AG09309 (cell line): Measurements from ENCODE around the gene CD276.

Source experiments
- DNase-seq: peaks from one replicate; pipeline ENCODE4 v3.0.0-alpha.2; 2010; ENCODE audit warnings: low read depth
- H3K4me3 ChIP-seq: 2 replicates; pipeline ENCODE4 v1.5.1; 2011; ENCODE audit warnings: mild to moderate bottlenecking, low read depth, low read length, moderate library complexity; ENCODE audit not compliant: control insufficient read depth
- TF ChIP-seq, protein P1 (sequence below): IDR thresholded peaks from 2 replicates; pipeline ENCODE4 v1.5.1; 2011; ENCODE audit warnings: mild to moderate bottlenecking, low read depth, low read length, inconsistent platforms; ENCODE audit not compliant: insufficient read depth, control insufficient read depth; ENCODE audit errors: missing control alignments

CD276 gene

DNA sequence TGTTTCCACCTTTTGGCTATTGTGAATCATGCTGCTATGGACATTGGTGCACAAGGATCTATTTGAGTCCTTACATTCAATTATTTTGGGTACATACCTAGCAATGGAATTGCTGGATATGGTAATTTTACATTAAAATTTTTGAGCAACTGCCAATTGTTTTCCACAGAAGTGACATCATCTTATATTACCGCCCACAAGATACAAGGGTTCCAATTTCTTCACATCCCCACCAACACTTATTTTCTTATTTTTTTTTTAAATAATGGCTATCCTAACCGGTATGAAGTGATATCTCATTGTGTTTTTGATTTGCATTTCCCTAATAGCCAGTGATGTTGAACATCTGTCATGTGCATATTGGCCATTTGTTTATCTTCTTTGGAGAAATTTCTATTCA is 28.5 kb upstream of the CD276 start:
- TF ChIP-seq, protein P1, sequence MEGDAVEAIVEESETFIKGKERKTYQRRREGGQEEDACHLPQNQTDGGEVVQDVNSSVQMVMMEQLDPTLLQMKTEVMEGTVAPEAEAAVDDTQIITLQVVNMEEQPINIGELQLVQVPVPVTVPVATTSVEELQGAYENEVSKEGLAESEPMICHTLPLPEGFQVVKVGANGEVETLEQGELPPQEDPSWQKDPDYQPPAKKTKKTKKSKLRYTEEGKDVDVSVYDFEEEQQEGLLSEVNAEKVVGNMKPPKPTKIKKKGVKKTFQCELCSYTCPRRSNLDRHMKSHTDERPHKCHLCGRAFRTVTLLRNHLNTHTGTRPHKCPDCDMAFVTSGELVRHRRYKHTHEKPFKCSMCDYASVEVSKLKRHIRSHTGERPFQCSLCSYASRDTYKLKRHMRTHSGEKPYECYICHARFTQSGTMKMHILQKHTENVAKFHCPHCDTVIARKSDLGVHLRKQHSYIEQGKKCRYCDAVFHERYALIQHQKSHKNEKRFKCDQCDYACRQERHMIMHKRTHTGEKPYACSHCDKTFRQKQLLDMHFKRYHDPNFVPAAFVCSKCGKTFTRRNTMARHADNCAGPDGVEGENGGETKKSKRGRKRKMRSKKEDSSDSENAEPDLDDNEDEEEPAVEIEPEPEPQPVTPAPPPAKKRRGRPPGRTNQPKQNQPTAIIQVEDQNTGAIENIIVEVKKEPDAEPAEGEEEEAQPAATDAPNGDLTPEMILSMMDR: no peak
- no peak overlapping the region for H3K4me3 ChIP-seq
- DNase-seq: no peak

DNA sequence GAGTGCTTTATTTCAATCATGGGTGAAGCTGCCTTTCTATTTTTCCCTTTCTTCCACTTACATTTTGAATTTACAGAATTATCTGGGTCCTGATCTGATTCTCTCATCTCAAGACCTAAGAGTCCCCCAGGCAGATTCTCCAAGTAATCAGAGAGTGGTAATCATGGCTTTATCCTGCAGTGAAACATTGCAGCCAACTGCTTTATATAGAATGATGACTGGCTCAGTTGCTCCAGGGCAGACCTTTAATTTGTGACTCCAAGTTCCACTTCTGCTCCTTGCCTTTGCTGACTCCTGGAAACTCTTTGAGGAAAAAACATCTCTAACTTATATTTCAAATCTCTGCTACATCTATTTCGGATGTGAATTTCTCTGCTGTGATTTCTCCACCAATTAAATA is 25.5 kb upstream of the CD276 start:
- no peak overlapping the region for H3K4me3 ChIP-seq
- TF ChIP-seq, protein P1: no peak
- DNase-seq: no peak

GRCh38 chr15:73660455-73660854 is 23.7 kb upstream of the CD276 start:
- DNase-seq: no peak
- H3K4me3 ChIP-seq: no peak overlapping the region
- TF ChIP-seq, protein P1: no peak

GRCh38 chr15:73674587-73674986 is 9.6 kb upstream of the CD276 start:
- H3K4me3 ChIP-seq: no peak overlapping the region
- TF ChIP-seq, protein P1: no peak
- no peak for DNase-seq

GRCh38 chr15:73677146-73677607 is 7.0 kb upstream of the CD276 start:
- TF ChIP-seq, protein P1: peak; percentile 85
- no peak for DNase-seq
- H3K4me3 ChIP-seq: no peak overlapping the region

DNA sequence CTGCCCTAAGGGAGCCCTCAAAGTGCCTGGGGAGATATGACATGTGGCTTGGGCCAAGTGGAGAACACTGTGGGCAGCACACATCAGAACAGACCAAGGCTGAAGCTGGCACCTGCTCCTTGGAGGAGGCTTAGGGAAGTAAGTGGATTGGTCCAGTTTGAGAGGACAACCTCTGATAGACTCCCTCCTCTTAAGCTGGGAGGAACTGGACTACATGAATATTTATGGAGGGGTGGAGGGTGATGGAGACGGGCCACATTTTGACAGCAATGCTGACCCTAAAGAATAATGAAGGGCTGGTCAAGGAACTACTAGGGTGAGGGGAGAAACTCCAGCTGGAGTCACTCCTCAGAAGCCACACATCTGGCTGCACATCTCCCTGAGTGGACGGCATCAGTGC is 6.5 kb upstream of the CD276 start:
- TF ChIP-seq, protein P1: no peak
- H3K4me3 ChIP-seq: no peak overlapping the region
- DNase-seq: no peak

- no peak overlapping the region for H3K4me3 ChIP-seq
Measured at GRCh38 chr15:73678498-73678897, 5.7 kb upstream of the CD276 start.

More at GRCh38 chr15:73678498-73678897, 5.7 kb upstream of the CD276 start:
- no peak for DNase-seq
- TF ChIP-seq, protein P1: no peak
